Right lobe of liver (tissue), 6 donors: ENCODE measurements around the gene GJC2. TPM values are rescaled to one million over a fixed set of nuclear protein-coding genes. Genes with fewer than 3 reads are reported as not detected.

Source experiments
- ATAC-seq, 4 donors: fragments of 200-7000 bp; cut with Tn5 transposase; one replicate each; pipeline ENCODE4 v1.9.1; 2020; ENCODE audit warnings: mild to moderate bottlenecking in 4 of 4, moderate library complexity in 4 of 4
- DNase-seq, 3 donors: peaks; one replicate each; pipeline ENCODE4 v3.0.0-alpha.2; 2020
- H3K27ac ChIP-seq, 3 donors: fragments of 200-600 bp; one replicate each; pipeline ENCODE4 v1.8.0; 2022
- H3K27me3 ChIP-seq, 2 donors: fragments of 200-600 bp; one replicate each; pipeline ENCODE4 v1.8.0; 2022
- H3K36me3 ChIP-seq, 4 donors: fragments of 200-600 bp; sonication (generic) in 1 of 4; one replicate each; pipeline versions ENCODE4 v1.5.1 to v1.8.0; 2017 to 2022; ENCODE audit warnings: control low read depth in 1 of 4
- H3K4me1 ChIP-seq, 4 donors: fragments of 200-600 bp; sonication (generic) in 1 of 4; one replicate each; pipeline versions ENCODE4 v1.5.1 to v1.8.0; 2017 to 2022; ENCODE audit warnings: control low read depth in 1 of 4
- H3K4me3 ChIP-seq, 3 donors: fragments of 200-600 bp; one replicate each; pipeline ENCODE4 v1.8.0; 2022
- H3K9me3 ChIP-seq, 4 donors: fragments of 200-600 bp; sonication (generic) in 1 of 4; one replicate each; pipeline versions ENCODE4 v1.5.1 to v1.8.0; 2017 to 2022; ENCODE audit warnings: control low read depth in 1 of 4
- POLR2A ChIP-seq: fragments of 450-650 bp; IDR thresholded peaks from one replicate; pipeline ENCODE4 v1.6.1; 2017; ENCODE audit warnings: antibody characterized with exemption, mild to moderate bottlenecking
- WGBS: methylation state at CpG from one replicate; pipeline ENCODE4 v1.1.6; 2018; ENCODE audit warnings: low coverage, low lambda C conversion rate; ENCODE audit not compliant: insufficient coverage; ENCODE audit errors: missing lambda C conversion rate; 5-methylcytosine and 5-hydroxymethylcytosine counted together
- intact Hi-C, 2 donors: fragments of 100-400 bp; cut with DNase I; formaldehyde crosslinking; loops; one replicate each; pipeline versions ENCODE4 v1.11.2 to v1.14.1; 2022
- total RNA-seq, 6 experiments: library from RNA; depleted of rRNA in 2 of 6; stranded (reverse); fragments of >200 nt in 2 of 6; fragmentation: NEBNext Ultra II Directional in 3 of 6; extraction: Animal tissue kit (Norgen Biotek cat#: 25700) in 3 of 6; gene quantifications; one replicate each; pipeline versions ENCODE4 v1.1.0 to v1.2.4, GENCODE V29; 2016 to 2023
- TF ChIP-seq, protein P1 (sequence below), 4 donors: fragments of 200-600 bp in 3 of 4; fragments of 450-650 bp in 1 of 4; IDR thresholded peaks; one replicate each; pipeline versions ENCODE4 v1.5.1 to v1.8.0; 2016 to 2022; ENCODE audit warnings: antibody characterized with exemption in 4 of 4, mild to moderate bottlenecking in 2 of 4
- donor health status: DM: no; HTN: yes; CAD: no.
- donor health status: DM: no; HTN: no; CAD: no.
- donor health status: DM: no; HTN: no; CAD: no.
- donor health status: DM: no; HTN: yes; CAD: no.
- donor health status: DM: no; HTN: yes; CAD: no.

Gene GJC2
- total RNA-seq, 6 experiments from 2014 or later = 0.12 to 0.44 (median 0.16) TPM; not detected in 1

DNA sequence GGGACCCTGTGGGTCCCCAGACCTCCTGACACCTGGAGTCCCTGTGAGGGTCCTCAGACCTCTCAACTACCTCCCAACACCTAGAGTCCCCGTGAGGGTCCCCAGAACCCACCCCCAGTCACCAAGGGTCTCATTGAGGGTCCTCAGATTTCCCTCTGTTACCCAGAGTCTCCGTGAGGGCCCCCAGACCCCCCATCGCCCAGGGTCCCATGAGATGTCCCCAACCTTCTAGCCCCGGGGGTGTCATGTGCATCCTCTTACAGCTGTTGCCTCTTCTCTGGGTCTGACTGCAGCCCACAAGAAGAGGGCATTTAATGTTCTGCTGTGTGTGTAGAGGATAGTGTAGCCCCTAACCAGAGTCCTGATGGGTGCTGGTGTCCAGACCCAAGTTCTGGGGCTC lies 2.0 kb upstream of the GJC2 start:
- Histone ChIP-seq H3K27me3 (no peaks in the 10 kb centered on the region), H3K36me3 (peaks cover 0 to 9% (median 4%) of the 10 kb centered on the region in 4 donors), H3K4me1 (peaks cover 0 to 3% (median under 1%) of the 10 kb centered on the region in 4 donors), H3K4me3 (no peak overlapping the region), H3K27ac (no peak overlapping the region), H3K9me3 (no peaks in the 10 kb centered on the region)
- no peak for ATAC-seq
- TF ChIP-seq, protein P1, sequence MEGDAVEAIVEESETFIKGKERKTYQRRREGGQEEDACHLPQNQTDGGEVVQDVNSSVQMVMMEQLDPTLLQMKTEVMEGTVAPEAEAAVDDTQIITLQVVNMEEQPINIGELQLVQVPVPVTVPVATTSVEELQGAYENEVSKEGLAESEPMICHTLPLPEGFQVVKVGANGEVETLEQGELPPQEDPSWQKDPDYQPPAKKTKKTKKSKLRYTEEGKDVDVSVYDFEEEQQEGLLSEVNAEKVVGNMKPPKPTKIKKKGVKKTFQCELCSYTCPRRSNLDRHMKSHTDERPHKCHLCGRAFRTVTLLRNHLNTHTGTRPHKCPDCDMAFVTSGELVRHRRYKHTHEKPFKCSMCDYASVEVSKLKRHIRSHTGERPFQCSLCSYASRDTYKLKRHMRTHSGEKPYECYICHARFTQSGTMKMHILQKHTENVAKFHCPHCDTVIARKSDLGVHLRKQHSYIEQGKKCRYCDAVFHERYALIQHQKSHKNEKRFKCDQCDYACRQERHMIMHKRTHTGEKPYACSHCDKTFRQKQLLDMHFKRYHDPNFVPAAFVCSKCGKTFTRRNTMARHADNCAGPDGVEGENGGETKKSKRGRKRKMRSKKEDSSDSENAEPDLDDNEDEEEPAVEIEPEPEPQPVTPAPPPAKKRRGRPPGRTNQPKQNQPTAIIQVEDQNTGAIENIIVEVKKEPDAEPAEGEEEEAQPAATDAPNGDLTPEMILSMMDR (IDR thresholded peaks at IDR 0.05) = no peak
- no peak for TF ChIP-seq POLR2A
- no peak for DNase-seq
- no CpG with 5 or more reads among the region's 4 CpGs for WGBS
- intact Hi-C loops = no loop called here

DNA sequence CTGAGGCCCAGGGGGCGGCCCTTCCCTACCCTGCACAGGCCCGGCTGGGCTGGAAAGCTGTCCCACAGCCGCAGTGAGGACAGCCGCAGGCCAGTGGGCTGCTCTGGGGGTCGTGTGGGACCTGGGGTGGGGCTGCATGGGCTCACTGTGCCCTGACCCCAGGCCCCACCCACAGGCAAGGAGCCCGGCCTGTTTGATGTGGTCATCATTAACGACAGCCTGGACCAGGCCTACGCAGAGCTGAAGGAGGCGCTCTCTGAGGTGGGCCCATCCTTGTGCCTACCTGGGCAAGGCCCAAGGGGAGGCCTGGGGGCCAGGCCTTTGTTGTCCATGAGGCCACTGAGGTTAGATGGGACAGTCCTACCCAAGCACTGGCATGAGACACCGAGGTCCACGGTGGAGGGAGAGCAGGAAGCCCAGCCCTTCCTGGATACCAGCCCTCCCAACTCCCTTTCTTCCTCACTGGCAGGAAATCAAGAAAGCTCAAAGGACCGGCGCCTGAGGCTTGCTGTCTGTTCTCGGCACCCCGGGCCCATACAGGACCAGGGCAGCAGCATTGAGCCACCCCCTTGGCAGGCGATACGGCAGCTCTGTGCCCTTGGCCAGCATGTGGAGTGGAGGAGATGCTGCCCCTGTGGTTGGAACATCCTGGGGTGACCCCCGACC lies 1.4 kb upstream of the GJC2 start:
- H3K4me3 ChIP-seq = no peak overlapping the region
- H3K36me3 ChIP-seq = peaks cover 0 to 9% (median 4%) of the 10 kb centered on the region in 4 donors
- no peaks in the 10 kb centered on the region for H3K9me3 ChIP-seq
- no peaks in the 10 kb centered on the region for H3K27me3 ChIP-seq
- no CpG with 5 or more reads among the region's 18 CpGs for WGBS
- peak in 1 of 3 donors; percentile 46 for DNase-seq
- no peak for ATAC-seq
- peak overlapping the region in 1 of 3 donors; percentile 22 for H3K27ac ChIP-seq
- no peak for TF ChIP-seq POLR2A
- TF ChIP-seq, protein P1 (IDR thresholded peaks at IDR 0.05) = no peak
- intact Hi-C loops = no loop called here
- no peaks in the 10 kb centered on the region for H3K4me1 ChIP-seq

DNA sequence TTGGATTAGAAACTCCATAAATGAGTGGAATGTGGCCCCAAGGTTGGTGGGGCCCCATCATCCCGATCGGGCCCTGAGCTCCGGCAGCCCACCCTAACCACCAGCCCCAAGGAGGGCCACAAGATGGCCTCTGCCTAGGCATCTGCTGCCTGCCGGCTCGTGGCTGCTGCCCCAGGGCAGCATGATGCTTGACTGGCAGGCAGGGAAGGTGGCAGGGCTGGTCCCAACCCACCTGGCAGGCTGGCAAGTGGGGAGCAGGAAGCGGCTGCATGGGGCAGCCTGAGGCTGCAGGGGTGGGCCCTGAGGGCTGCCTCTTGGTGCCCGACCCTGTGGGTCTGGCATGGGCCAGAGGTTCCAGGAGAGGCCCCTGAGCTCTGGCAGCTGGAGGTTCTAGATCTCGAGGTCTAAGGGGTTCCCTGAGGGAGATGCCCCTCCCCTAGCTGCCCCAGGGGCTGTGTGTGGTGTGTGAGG lies 760 bp upstream of the GJC2 start:
- Histone ChIP-seq H3K4me1 (no peaks in the 10 kb centered on the region), H3K36me3 (peaks cover 0 to 9% (median 4%) of the 10 kb centered on the region in 4 donors), H3K27me3 (no peaks in the 10 kb centered on the region), H3K9me3 (no peaks in the 10 kb centered on the region), H3K27ac (peak overlapping the region in 1 of 3 donors; percentile 22), H3K4me3 (no peak overlapping the region)
- no peak for DNase-seq
- ATAC-seq = no peak
- TF ChIP-seq, protein P1 (IDR thresholded peaks at IDR 0.05) = no peak
- TF ChIP-seq POLR2A = no peak
- no CpG with 5 or more reads among the region's 8 CpGs for whole genome bisulfite sequencing
- intact Hi-C loops = no loop called here

DNA sequence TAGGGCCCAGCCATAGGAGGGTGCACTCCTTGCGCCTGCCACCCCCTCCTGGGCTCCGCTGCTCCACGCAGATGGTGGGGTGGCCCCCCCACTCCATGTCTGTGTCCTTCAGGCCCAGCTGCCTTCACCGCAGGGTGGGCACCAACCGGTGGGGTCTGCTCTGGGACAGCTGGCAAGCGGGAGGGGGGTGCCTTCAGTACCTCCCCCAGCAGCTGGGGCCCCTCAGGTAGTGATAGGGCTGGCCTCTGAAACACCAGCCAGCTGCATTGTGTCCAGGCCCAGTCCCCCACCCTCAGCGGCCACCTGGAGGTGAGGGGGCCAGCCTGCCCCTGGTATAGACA lies 360 bp downstream of the GJC2 start:
- peak overlapping the region; percentile 18 to 38 (median 21) for H3K27ac ChIP-seq
- intact Hi-C loops = no loop called here
- no peak overlapping the region for H3K4me3 ChIP-seq
- H3K36me3 ChIP-seq = peaks cover 0 to 9% (median 4%) of the 10 kb centered on the region in 4 donors
- H3K9me3 ChIP-seq = no peaks in the 10 kb centered on the region
- ATAC-seq (peak in 1 of 4 donors; percentile 3), DNase-seq (no peak)
- WGBS = 83% methylated on average over 1 of the region's 7 CpGs
- TF ChIP-seq, protein P1 (IDR thresholded peaks at IDR 0.05) = no peak
- TF ChIP-seq POLR2A = no peak
- no peaks in the 10 kb centered on the region for H3K27me3 ChIP-seq
- H3K4me1 ChIP-seq = no peaks in the 10 kb centered on the region
